OCI-LY3 (cell line): ENCODE data around the gene NELL1.

ENCODE experiments used
- EZH2phosphoT487 ChIP-seq: fragments of 200-600 bp; shearing (Covaris generic); IDR thresholded peaks from 2 replicates; pipeline ENCODE4 v1.6.1; 2018; ENCODE audit warnings: antibody characterized with exemption, mixed run types, low read depth
- TF ChIP-seq, protein P1 (sequence below): fragments of 200-600, 300-600 bp; sonication (generic); IDR thresholded peaks from 2 replicates; pipeline ENCODE4 v1.5.1; 2014; ENCODE audit warnings: antibody characterized with exemption, low read length, low read depth

DNA sequence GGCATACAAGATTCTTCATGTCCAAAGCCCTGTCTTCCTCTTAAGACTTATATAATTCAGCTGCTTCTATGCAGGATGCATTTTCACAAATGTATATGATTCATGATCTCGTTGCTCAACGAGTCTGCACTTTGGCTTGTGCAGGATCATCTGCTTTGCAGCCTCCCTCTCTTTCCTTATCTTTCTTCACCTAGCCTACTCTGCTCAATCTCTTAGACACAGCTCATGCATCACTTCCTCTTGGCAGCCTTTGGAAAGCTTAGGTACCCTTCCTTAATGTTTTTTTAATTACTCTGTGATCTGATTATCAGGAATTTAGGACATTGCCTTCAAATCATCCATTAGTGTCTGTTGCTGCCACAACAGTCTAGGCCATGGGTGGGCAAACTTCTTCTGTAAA is 673.8 kb downstream of the NELL1 start:
- TF ChIP-seq, protein P1, sequence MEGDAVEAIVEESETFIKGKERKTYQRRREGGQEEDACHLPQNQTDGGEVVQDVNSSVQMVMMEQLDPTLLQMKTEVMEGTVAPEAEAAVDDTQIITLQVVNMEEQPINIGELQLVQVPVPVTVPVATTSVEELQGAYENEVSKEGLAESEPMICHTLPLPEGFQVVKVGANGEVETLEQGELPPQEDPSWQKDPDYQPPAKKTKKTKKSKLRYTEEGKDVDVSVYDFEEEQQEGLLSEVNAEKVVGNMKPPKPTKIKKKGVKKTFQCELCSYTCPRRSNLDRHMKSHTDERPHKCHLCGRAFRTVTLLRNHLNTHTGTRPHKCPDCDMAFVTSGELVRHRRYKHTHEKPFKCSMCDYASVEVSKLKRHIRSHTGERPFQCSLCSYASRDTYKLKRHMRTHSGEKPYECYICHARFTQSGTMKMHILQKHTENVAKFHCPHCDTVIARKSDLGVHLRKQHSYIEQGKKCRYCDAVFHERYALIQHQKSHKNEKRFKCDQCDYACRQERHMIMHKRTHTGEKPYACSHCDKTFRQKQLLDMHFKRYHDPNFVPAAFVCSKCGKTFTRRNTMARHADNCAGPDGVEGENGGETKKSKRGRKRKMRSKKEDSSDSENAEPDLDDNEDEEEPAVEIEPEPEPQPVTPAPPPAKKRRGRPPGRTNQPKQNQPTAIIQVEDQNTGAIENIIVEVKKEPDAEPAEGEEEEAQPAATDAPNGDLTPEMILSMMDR: no peak
- TF ChIP-seq EZH2phosphoT487: no peak
